Measurements from ENCODE around the gene SPTLC3.

Gene SPTLC3

DNA sequence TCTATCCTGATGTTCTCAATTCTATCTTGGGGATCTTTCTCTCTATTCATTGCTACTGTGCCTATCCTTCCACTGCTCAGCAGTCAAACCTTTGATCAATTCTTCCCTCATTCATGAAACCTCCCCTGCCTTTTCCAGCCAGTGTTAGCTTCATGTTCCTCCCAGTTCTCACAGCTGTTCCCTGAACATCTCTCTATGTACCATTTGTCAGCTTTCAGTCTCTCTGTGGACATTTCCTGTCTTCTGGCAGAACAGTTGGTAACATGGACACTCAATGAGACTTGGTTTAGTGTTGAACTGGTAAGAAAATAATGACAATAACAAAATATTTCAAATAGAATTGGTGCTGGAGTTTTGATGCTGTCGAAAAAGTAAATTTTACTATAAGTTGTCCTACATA lies 26.2 kb downstream of the SPTLC3 start:
- no peak for DNase-seq (ENCODE audit: low spot score)
- in situ Hi-C loops (cut with MboI; ENCODE audit: low pct_unique_long_range_greater_than_20kb, low sequenced_read_pairs, unreplicated experiment), result no loop called here
- TF ChIP-seq, protein P1, sequence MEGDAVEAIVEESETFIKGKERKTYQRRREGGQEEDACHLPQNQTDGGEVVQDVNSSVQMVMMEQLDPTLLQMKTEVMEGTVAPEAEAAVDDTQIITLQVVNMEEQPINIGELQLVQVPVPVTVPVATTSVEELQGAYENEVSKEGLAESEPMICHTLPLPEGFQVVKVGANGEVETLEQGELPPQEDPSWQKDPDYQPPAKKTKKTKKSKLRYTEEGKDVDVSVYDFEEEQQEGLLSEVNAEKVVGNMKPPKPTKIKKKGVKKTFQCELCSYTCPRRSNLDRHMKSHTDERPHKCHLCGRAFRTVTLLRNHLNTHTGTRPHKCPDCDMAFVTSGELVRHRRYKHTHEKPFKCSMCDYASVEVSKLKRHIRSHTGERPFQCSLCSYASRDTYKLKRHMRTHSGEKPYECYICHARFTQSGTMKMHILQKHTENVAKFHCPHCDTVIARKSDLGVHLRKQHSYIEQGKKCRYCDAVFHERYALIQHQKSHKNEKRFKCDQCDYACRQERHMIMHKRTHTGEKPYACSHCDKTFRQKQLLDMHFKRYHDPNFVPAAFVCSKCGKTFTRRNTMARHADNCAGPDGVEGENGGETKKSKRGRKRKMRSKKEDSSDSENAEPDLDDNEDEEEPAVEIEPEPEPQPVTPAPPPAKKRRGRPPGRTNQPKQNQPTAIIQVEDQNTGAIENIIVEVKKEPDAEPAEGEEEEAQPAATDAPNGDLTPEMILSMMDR (IDR thresholded peaks at IDR 0.05; ENCODE audit: extremely low read depth, insufficient read depth, missing control alignments), result no peak

- TF ChIP-seq, protein P1 (IDR thresholded peaks at IDR 0.05; ENCODE audit: extremely low read depth, insufficient read depth, missing control alignments), result no peak
- in situ Hi-C loops (cut with MboI; ENCODE audit: low pct_unique_long_range_greater_than_20kb, low sequenced_read_pairs, unreplicated experiment), result no loop called here
- no peak for DNase-seq (ENCODE audit: low spot score)
Observed at GRCh38 chr20:13035399-13036152, 26.8 kb downstream of the SPTLC3 start.

DNA sequence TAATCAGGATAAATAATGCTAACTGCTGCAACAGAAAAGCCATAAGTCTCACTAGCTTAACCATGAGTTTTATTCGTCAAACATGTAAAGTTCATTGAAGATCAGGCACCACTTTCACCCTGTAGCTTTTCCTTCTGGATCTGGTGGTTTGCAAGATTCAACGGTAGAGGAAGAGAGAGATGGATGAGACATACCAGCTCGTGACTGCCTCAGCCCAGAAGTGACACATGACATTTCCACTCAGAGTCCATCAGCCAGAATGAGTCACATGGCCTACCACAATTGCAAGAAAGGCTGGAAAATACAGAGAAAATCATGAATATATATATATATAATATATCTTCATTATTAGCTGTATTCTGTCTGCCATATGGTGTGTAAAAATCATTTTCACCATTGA lies 29.0 kb downstream of the SPTLC3 start:
- in situ Hi-C loops (cut with MboI; ENCODE audit: low pct_unique_long_range_greater_than_20kb, low sequenced_read_pairs, unreplicated experiment), result no loop called here
- no peak for DNase-seq (ENCODE audit: low spot score)
- TF ChIP-seq, protein P1 (IDR thresholded peaks at IDR 0.05; ENCODE audit: extremely low read depth, insufficient read depth, missing control alignments), result no peak

GRCh38 chr20:13041574-13042457 lies 33.0 kb downstream of the SPTLC3 start:
- TF ChIP-seq, protein P1 (IDR thresholded peaks at IDR 0.05; ENCODE audit: extremely low read depth, insufficient read depth, missing control alignments), result no peak
- in situ Hi-C loops (cut with MboI; ENCODE audit: low pct_unique_long_range_greater_than_20kb, low sequenced_read_pairs, unreplicated experiment), result no loop called here
- no peak for DNase-seq (ENCODE audit: low spot score)

DNA sequence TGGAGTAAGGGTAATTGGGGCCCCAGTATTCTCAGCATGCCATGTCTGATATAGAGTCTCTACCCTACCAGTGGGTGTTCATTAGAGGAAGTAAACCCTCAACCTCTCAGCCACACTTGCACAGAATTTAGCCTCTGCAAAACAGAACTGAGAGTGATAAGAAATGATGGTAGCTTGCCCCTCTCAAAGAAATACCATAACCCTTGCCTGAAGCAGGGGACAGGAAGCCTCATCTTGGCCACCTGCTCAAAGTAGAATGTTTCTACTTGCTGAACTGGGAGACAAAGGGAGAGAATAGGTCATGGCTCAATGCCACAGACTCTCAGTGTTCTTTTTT lies 33.7 kb downstream of the SPTLC3 start:
- TF ChIP-seq, protein P1 (IDR thresholded peaks at IDR 0.05; ENCODE audit: extremely low read depth, insufficient read depth, missing control alignments), result no peak
- DNase-seq (ENCODE audit: low spot score), result no peak
- in situ Hi-C loops (cut with MboI; ENCODE audit: low pct_unique_long_range_greater_than_20kb, low sequenced_read_pairs, unreplicated experiment), result no loop called here

- in situ Hi-C loops (cut with MboI; ENCODE audit: low pct_unique_long_range_greater_than_20kb, low sequenced_read_pairs, unreplicated experiment), result no loop called here
- TF ChIP-seq, protein P1 (IDR thresholded peaks at IDR 0.05; ENCODE audit: extremely low read depth, insufficient read depth, missing control alignments), result no peak
- DNase-seq (ENCODE audit: low spot score), result no peak
Observed at GRCh38 chr20:13046409-13046808, 37.6 kb downstream of the SPTLC3 start.
